Tibial nerve (tissue), 4 donors: Measurements from ENCODE around the gene RELB.

Source experiments
- CTCF ChIP-seq, 5 experiments: fragments of 200-600 bp in 3 of 5; fragments of 450-650 bp in 2 of 5; sonication (generic) in 3 of 5; IDR thresholded peaks; one replicate each; pipeline ENCODE4 v1.5.1; 2016 to 2019; ENCODE audit warnings: antibody characterized with exemption in 5 of 5, mild to moderate bottlenecking in 3 of 5, moderate library complexity in 2 of 5
- EP300 ChIP-seq, 2 donors: sonication (generic); formaldehyde crosslinking; IDR thresholded peaks; one replicate each; pipeline ENCODE4 v1.6.1; 2017; ENCODE audit warnings: antibody characterized with exemption in 2 of 2, mild to moderate bottlenecking in 1 of 2
- POLR2A ChIP-seq, 2 donors: fragments of 450-650 bp; IDR thresholded peaks; one replicate each; pipeline ENCODE4 v1.6.1; 2017; ENCODE audit warnings: antibody characterized with exemption in 2 of 2, mild to moderate bottlenecking in 2 of 2, moderate library complexity in 2 of 2

GRCh38 chr19:44988896-44989556, 12.2 kb upstream of the RELB start:
- TF ChIP-seq POLR2A (IDR thresholded peaks at IDR 0.05) = no peak
- no peak for TF ChIP-seq EP300 (IDR thresholded peaks at IDR 0.05)
- TF ChIP-seq CTCF (IDR thresholded peaks at IDR 0.05) = peak; percentile 31 to 53 (median 38)
